ENCODE data around the gene FPR1.
"Not testable (repeated sequence)": the region's sequence is repeated elsewhere in the genome, so short reads cannot be mapped to it uniquely, and the experiment has no call there.

The FPR1 gene

DNA sequence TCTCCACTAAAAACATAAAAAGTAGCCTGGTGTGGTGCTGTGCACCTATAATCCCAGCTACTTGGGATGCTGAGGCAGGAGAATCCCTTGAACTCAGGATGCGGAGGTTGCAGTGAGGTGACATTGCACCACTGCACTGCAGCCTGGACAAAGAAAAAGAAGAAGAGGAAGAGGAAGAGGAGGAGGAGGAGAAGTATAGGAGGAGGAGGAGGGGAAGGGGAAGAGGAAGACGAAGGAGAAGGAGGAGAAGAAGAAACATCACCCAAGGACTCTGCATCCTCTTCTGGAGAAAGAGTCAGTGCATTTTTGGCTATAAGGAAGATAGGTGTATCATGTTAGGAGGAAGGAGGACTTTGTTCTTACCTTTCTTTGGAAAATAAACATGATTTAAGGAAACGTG is 30.3 kb upstream of the FPR1 start:
- no peak overlapping the region for H3K4me3 ChIP-seq (ENCODE audit: low read length)
- no peak for DNase-seq (ENCODE audit: low read depth, low spot score)

DNA sequence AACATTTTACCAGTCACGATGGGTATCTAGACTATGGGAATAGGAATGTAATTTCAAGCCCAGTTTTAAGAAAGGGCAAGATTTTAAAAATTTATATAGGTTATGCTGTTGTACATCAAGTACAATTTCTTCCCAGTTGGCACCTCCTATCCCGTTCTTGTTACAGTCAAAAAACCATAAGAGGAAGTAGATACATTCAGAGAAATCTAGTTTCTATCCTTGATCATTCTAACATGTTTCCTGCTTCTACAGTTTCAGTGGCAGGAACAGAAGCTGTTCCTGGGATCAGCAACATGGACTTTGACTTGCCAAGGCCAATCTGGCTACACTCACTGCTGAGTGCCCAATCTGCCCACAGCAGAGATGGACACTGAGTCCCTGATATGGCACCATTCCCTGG is 28.6 kb upstream of the FPR1 start:
- H3K4me3 ChIP-seq (ENCODE audit: low read length) = no peak overlapping the region
- no peak for DNase-seq (ENCODE audit: low read depth, low spot score)

- DNase-seq (ENCODE audit: low read depth, low spot score) = no peak
- H3K4me3 ChIP-seq (ENCODE audit: low read length) = no peak overlapping the region
Measured at GRCh38 chr19:51779703-51780102, 28.0 kb upstream of the FPR1 start.

- H3K4me3 ChIP-seq (ENCODE audit: low read length) = no peak overlapping the region
Measured at GRCh38 chr19:51779181-51779580, 27.5 kb upstream of the FPR1 start.

DNA sequence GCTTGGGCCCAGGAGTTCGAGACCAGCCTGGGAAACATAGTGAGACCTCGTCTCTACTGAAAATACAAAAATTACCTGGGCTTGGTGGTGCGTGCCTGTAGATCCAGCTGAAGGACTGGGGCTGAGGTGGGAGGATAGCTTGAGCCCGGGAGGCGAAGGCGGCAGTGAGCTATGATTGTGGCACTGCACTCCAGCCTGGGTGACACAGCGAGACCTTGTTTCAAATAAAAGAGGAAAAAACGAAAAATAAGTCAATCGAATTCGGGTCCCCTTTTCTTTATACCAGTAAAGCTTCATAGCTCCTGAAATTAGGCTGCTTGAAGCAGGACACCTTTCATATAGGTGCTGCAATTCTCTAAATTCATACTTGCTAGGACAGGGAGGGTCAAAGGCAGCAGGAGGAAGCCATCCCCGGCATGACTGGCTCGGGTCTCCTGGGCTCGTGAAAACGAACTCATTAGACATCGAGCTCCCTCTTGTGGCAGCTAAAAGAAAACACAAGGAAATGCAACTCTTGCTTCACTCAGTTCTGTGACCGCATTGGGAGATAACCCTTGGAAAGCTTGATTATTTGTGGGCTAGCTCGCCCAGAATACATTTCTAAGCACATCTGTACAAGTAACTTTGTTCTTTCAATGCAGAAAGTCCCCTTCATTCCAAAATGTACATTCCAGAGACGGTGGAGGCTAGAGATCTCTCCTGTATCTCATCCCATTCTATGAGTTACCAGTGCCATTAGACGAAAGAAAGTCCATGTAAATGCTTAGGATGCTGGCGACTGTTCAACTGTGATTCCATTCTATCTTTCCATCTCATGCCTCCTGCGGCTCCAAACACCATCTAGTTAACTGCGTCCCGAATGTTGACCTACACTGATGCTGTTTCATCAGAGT is 26.1 kb upstream of the FPR1 start:
- H3K4me3 ChIP-seq (ENCODE audit: low read length) = no peak overlapping the region
- peak; percentile 69 for DNase-seq (ENCODE audit: low read depth, low spot score)

More at GRCh38 chr19:51779181-51779580, 27.5 kb upstream of the FPR1 start:
- no peak for DNase-seq (ENCODE audit: low read depth, low spot score)

GRCh38 chr19:51776561-51776960 is 24.9 kb upstream of the FPR1 start:
- H3K4me3 ChIP-seq (ENCODE audit: low read length); DNase-seq (ENCODE audit: low read depth, low spot score): not testable (repeated sequence)

DNA sequence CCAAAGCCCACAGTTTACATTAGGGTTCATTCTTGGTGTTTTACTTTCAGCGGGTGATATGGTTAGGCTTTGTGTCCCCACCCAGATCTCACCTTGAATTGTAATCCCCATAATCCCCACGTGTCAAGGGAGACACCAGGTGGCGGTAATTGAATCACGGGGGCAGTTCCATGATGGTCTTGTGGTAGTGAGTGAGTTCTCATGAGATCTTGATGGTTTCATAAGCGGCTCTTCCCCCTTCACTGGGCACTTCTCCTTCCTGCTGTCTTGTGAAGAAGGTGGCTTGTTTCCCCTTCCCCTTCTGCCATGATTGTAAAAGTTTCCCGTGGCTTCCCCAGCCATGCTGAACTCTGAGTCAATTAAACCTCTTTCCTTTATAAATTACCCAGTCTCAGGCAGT is 21.3 kb upstream of the FPR1 start:
- DNase-seq (ENCODE audit: low read depth, low spot score) = no peak
- H3K4me3 ChIP-seq (ENCODE audit: low read length) = no peak overlapping the region

DNA sequence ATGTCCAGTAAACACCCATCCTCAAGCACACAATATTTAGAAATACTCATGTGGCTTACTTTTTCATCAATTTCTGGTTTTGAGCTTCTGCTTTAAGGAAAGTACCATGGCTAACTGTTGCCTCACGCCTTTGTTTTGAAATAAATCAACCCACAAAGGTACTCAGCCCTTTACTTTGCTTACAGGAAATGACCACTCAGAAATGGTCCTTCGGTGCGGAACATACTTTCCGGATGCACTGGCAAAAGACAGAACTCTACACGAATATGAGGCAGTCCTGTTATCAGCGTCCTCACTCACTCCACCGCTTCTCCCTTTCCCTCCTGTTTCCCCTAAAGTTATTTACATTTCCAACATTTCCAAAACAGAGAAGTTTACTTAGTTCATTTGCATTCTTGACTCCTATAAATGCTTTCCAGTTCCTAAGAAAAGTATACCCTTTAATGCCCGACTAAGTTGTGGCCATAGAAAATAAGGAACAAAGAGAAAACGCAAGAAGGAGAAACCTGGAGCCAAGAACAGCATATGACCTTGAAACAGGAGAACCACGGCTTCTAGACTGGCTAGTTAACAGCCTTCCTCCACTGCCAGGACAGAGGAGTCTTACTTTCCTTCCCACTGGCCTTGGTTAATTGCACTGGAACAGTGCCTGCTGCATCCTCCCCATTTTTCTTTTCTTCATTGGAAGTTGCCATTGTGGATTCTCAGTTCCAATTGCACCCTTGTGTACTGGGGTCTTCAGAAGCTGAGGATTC is 19.9 kb upstream of the FPR1 start:
- no peak for DNase-seq (ENCODE audit: low read depth, low spot score)
- no peak overlapping the region for H3K4me3 ChIP-seq (ENCODE audit: low read length)

GRCh38 chr19:51766461-51766860 is 14.8 kb upstream of the FPR1 start:
- no peak for DNase-seq (ENCODE audit: low read depth, low spot score)
- H3K4me3 ChIP-seq (ENCODE audit: low read length) = no peak overlapping the region

DNA sequence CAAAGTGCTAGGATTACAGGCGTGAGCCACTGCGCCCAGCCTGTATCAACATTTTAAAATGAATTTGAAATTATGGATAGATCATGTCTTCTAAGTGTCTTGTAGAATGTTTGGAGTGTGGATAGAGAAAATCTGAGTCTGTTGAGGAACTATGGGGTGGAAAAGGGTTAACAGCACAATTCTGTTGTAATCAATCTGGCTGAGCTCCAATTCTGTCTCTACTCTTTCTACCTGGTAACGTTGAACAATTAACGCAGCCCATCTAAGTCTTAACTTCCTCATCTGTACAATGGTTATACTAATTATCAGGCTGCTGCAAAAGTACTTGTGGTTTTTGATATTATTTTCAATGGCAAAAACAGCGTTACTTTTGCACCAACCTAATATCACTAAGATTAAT is 13.4 kb upstream of the FPR1 start:
- DNase-seq (ENCODE audit: low read depth, low spot score) = no peak

GRCh38 chr19:51761696-51762095 is 10.0 kb upstream of the FPR1 start:
- DNase-seq (ENCODE audit: low read depth, low spot score) = no peak
- no peak overlapping the region for H3K4me3 ChIP-seq (ENCODE audit: low read length)

More for the DNA sequence above, 13.4 kb upstream of the FPR1 start:
- H3K4me3 ChIP-seq (ENCODE audit: low read length) = no peak overlapping the region

GRCh38 chr19:51760697-51761356 is 9.1 kb upstream of the FPR1 start, which contains the start of gene FPR2:
Gene FPR2 (plus strand): TSS chr19:51761180. CDS start chr19:51768659, 7,479 bp downstream.
- no peak for DNase-seq (ENCODE audit: low read depth, low spot score)
- H3K4me3 ChIP-seq (ENCODE audit: low read length) = no peak within 1 kb of the TSS

- H3K4me3 ChIP-seq (ENCODE audit: low read length) = no peak overlapping the region
- no peak for DNase-seq (ENCODE audit: low read depth, low spot score)
Measured at GRCh38 chr19:51755571-51755970, 3.9 kb upstream of the FPR1 start.

GRCh38 chr19:51754770-51755169 is 3.1 kb upstream of the FPR1 start:
- DNase-seq (ENCODE audit: low read depth, low spot score) = no peak
- no peak overlapping the region for H3K4me3 ChIP-seq (ENCODE audit: low read length)

- DNase-seq (ENCODE audit: low read depth, low spot score) = no peak
- no peak overlapping the region for H3K4me3 ChIP-seq (ENCODE audit: low read length)
Measured at GRCh38 chr19:51754109-51754508, 2.4 kb upstream of the FPR1 start.

GRCh38 chr19:51750400-51751094 is 1.1 kb downstream of the FPR1 start:
- H3K4me3 ChIP-seq (ENCODE audit: low read length) = no peak overlapping the region
- no peak for DNase-seq (ENCODE audit: low read depth, low spot score)

- no peak for DNase-seq (ENCODE audit: low read depth, low spot score)
Measured at GRCh38 chr19:51749979-51750378, 1.7 kb downstream of the FPR1 start.

DNA sequence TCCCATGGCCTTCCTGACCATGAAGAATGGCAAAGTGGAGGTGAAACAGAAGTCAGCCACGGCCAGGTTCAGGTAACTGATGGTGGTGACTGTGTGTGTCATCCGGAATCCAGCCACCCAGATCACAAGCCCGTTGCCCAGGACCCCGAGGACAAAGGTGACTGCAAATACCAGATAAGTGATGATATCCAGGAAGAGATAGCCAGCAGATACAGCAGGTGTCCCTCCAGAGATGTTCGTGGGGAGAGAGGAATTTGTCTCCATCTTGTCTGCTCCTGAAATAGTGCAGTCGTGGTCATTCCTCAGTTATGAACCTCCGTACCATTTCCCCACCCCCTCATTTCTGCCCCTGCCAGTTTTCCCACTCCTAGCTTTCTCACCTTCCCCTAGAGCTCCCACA is 4.9 kb downstream of the FPR1 start:
- no peak for DNase-seq (ENCODE audit: low read depth, low spot score)
- H3K4me3 ChIP-seq (ENCODE audit: low read length) = no peak overlapping the region

More at GRCh38 chr19:51749979-51750378, 1.7 kb downstream of the FPR1 start:
- no peak overlapping the region for H3K4me3 ChIP-seq (ENCODE audit: low read length)

DNA sequence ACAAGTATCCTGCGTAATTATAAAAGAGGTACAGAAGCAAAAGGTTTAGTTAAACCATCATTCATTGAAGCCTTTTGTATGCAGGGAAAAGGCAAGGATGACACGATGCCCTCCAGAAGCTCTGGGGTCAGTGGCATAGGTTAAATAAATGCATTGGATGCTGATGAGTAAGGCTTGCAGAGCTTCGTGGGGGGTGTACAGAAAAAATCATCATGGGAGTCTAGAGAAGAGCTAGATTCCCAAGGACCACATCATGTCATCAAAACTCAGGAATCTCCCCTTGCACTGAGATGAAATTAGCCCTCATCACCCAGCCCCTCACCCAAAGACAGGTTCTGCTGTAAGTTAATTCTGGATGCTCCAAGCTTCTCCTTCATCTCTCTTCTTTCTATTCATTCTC is 8.3 kb downstream of the FPR1 start:
- H3K4me3 ChIP-seq (ENCODE audit: low read length) = no peak overlapping the region
- no peak for DNase-seq (ENCODE audit: low read depth, low spot score)

All from Jurkat, Clone E6-1 (cell line).